Colonic mucosa (tissue), 4 donors: ENCODE results near the gene INPP5A. TPM values are rescaled to one million over a fixed set of nuclear protein-coding genes. Genes with fewer than 3 reads are reported as not detected.

ENCODE experiments used
- DNase-seq: peaks from one replicate; pipeline ENCODE4 v3.0.0-alpha.2; 2020
- H3K27ac ChIP-seq: fragments of 200-600 bp; one replicate; pipeline ENCODE4 v1.8.0; 2021
- H3K27me3 ChIP-seq: fragments of 200-600 bp; one replicate; pipeline ENCODE4 v1.8.0; 2021
- H3K36me3 ChIP-seq: fragments of 200-600 bp; one replicate; pipeline ENCODE4 v1.8.0; 2021
- H3K4me1 ChIP-seq: fragments of 200-600 bp; one replicate; pipeline ENCODE4 v1.8.0; 2021; ENCODE audit warnings: mild to moderate bottlenecking
- H3K4me3 ChIP-seq: fragments of 200-600 bp; one replicate; pipeline ENCODE4 v1.8.0; 2021
- H3K9ac ChIP-seq, 2 donors: one replicate each; pipeline ENCODE4 v1.7.0; 2013; ENCODE audit warnings: control low read depth in 2 of 2, low read depth in 2 of 2, low read length in 2 of 2
- H3K9me3 ChIP-seq: fragments of 200-600 bp; one replicate; pipeline ENCODE4 v1.8.0; 2021
- CTCF ChIP-seq: fragments of 200-600 bp; IDR thresholded peaks from one replicate; pipeline ENCODE4 v1.8.0; 2022; ENCODE audit warnings: antibody characterized with exemption, mild to moderate bottlenecking
- intact Hi-C: fragments of 100-400 bp; cut with DNase I; formaldehyde crosslinking; loops from one replicate; pipeline ENCODE4 v1.14.1; 2022
- total RNA-seq, 2 donors: library from RNA; stranded (reverse); fragmentation: NEBNext Ultra II Directional in 1 of 2; extraction: Animal tissue kit (Norgen Biotek cat#: 25700) in 1 of 2; gene quantifications; one replicate each; pipeline ENCODE4 v1.2.1, GENCODE V29; 2021
- donor health status: healthy.
- donor health status: DM: no; HTN: no; CAD: no.
- donor health status: DM: no; HTN: no; CAD: no.

The INPP5A gene
- total RNA-seq, 2 donors from 2014 or later: 29.9 to 41.5 TPM

- Histone ChIP-seq H3K9me3 (no peaks in the 10 kb centered on the region), H3K27ac (no peak overlapping the region), H3K27me3 (no peaks in the 10 kb centered on the region), H3K9ac (no peak overlapping the region), H3K4me1 (no peaks in the 10 kb centered on the region), H3K4me3 (no peak overlapping the region), H3K36me3 (no peaks in the 10 kb centered on the region)
- TF ChIP-seq CTCF: no peak
- intact Hi-C loops: no loop called here
- no peak for DNase-seq
Observed at GRCh38 chr10:132507409-132507955, 30.1 kb upstream of the INPP5A start.

GRCh38 chr10:132507956-132508490 is 29.6 kb upstream of the INPP5A start:
- no peak overlapping the region for H3K27ac ChIP-seq
- H3K4me1 ChIP-seq: no peaks in the 10 kb centered on the region
- no peaks in the 10 kb centered on the region for H3K9me3 ChIP-seq
- intact Hi-C loops: no loop called here
- no peak for DNase-seq
- no peaks in the 10 kb centered on the region for H3K27me3 ChIP-seq
- no peak overlapping the region for H3K4me3 ChIP-seq
- no peaks in the 10 kb centered on the region for H3K36me3 ChIP-seq
- H3K9ac ChIP-seq: no peak overlapping the region
- TF ChIP-seq CTCF: no peak

DNA sequence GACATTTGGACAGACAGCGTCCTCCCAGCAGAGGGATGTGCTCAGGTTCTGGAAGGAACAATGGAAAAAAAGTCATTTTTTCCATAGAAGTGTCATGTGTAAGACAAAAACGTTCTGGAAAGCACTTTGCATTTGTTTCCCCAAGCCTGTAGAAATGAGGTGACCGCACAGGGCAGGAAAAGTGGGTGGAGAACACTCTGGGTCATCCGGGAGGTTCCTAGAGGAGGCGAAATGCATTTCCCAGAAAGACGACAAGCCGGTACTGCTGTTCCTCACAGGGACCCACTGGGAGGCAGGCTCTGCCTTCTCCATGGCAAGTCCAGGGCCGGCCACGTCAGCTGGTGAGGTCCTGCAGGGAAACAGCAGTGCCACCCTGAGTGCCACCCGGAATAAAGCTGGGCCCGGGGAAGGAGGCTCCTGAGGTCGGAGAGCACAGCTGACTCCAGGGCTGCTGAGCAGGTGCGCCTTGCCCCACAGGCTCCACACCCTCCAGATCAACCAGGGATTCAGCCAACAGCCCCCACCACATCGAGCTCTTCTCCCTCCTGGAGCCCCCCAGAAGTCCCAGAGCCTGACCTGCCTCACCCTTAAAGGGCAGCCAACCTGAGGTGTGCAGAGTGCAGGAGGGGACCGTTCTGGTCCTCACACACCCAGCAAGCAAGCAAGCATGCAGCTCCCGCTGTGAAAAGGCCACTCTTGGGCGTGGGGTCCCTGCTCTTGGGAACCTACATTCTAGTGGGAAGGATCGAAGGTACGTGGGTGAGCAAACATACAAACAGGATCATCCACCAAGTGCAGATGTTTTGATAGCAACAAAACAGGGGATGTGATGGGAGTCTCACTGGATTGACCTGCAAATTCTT is 28.8 kb upstream of the INPP5A start:
- Histone ChIP-seq H3K36me3 (no peaks in the 10 kb centered on the region), H3K4me1 (no peaks in the 10 kb centered on the region), H3K27ac (no peak overlapping the region), H3K9me3 (no peaks in the 10 kb centered on the region), H3K9ac (no peak overlapping the region), H3K4me3 (no peak overlapping the region), H3K27me3 (no peaks in the 10 kb centered on the region)
- TF ChIP-seq CTCF: no peak
- intact Hi-C loops: no loop called here
- no peak for DNase-seq

DNA sequence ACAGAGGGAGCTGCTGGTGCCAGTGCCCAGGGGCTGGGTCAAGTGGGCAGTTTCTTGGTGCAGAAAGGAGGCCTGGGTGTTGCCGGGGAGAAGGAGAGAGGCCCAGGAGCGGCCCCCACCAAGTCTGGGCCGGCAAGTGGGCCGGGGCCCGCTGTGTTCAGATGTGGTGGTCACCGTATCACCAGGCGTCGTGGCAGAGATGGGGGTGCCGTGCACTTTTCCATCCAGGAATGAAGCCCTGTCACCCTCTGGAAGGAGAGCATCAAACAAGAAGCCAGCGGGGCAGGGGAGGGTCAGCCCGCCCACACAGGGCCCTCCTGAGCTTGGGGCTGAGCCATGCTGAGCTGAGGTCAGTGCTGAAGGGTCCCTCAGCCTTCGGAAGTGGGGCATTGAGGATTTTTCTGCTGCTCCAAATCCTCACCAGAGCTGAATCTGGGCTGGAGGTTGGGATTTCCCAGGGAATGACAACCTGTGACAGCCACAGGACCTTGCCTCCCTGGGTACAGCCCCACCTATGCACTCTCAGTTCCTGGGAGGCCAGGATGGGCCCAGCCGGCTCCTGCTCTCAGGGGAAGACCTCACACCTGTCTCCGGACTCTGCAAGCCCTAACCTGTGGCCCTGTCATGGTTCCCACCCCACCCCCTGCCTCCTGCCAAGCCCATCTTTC is 27.9 kb upstream of the INPP5A start:
- Histone ChIP-seq H3K9ac (no peak overlapping the region), H3K4me1 (no peaks in the 10 kb centered on the region), H3K36me3 (no peaks in the 10 kb centered on the region), H3K27me3 (no peaks in the 10 kb centered on the region), H3K27ac (no peak overlapping the region), H3K4me3 (no peak overlapping the region), H3K9me3 (no peaks in the 10 kb centered on the region)
- DNase-seq: no peak
- intact Hi-C loops: no loop called here
- TF ChIP-seq CTCF: no peak

DNA sequence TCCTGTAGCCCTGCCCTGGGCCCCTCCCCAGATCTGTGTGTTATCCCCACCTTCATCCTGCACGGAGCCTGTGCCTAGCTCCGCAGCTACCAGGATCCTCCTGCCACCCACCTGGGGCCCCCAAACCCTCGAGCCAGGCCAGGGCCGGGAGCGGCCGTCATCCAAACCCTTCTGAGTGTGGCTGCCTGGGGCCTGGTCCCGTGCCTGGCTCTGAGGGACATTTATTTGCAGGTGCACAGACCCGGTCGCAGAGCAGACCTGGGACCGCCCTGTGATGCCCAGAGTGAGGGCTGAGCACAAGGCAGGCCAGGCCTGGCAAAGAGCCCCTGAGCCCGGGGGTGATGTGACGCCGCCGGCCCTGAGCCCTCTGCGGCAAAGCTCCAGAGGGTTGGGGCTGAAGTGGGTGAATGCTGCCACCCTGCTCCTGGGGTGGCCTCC is 27.4 kb upstream of the INPP5A start:
- intact Hi-C loops: no loop called here
- no peaks in the 10 kb centered on the region for H3K9me3 ChIP-seq
- H3K9ac ChIP-seq: no peak overlapping the region
- DNase-seq: no peak
- no peak overlapping the region for H3K4me3 ChIP-seq
- no peaks in the 10 kb centered on the region for H3K36me3 ChIP-seq
- no peak overlapping the region for H3K27ac ChIP-seq
- TF ChIP-seq CTCF: no peak
- no peaks in the 10 kb centered on the region for H3K4me1 ChIP-seq
- no peaks in the 10 kb centered on the region for H3K27me3 ChIP-seq
